B cell (primary cell): ENCODE data around the gene TTYH1. TPM values are rescaled to one million over a fixed set of nuclear protein-coding genes. Genes with fewer than 3 reads are reported as not detected.

ENCODE experiments used
- ATAC-seq: fragments of 200-7000 bp; cut with Tn5 transposase; one replicate; pipeline ENCODE4 v1.10.0; 2021; ENCODE audit warnings: low read depth, mild to moderate bottlenecking, moderate number of reproducible peaks, moderate library complexity
- CTCF ChIA-PET: fragments of 350-600 bp; sonication (Branson Sonifier 250); formaldehyde crosslinking; loops from one replicate; lab custom pipeline; 2021; ENCODE audit warnings: antibody characterized with exemption, inconsistent platforms; lab: Charles Lee
- POLR2A ChIA-PET: fragments of 350-600 bp; sonication (Branson Sonifier 250); formaldehyde crosslinking; loops from one replicate; lab custom pipeline; 2021; ENCODE audit warnings: antibody characterized with exemption; lab: Charles Lee
- DNase-seq: peaks from one replicate; pipeline ENCODE4 v3.0.0; 2013
- H2AFZ ChIP-seq: 2 replicates; pipeline ENCODE4 v1.6.1; 2012; ENCODE audit warnings: mild to moderate bottlenecking, low read depth, low read length; ENCODE audit not compliant: insufficient read depth, poor library complexity, severe bottlenecking
- H3K27ac ChIP-seq, 2 donors: 1 replicate in 1 of 2; 2 replicates in 1 of 2; pipeline ENCODE4 v1.5.1; 2012 to 2013; ENCODE audit warnings: low read length in 2 of 2, mild to moderate bottlenecking in 2 of 2, moderate library complexity in 1 of 2
- H3K27me3 ChIP-seq, 4 experiments: fragments of 200-600 bp in 1 of 4; sonication (generic) in 1 of 4; replicated peaks in 1 of 4; 1 replicate in 2 of 4; 2 replicates in 2 of 4; pipeline versions ENCODE4 v1.6.1 to v1.7.0; 2013 to 2016; ENCODE audit warnings: low read length in 3 of 4, mild to moderate bottlenecking in 2 of 4, mixed read lengths in 1 of 4, moderate library complexity in 1 of 4; ENCODE audit not compliant: insufficient read depth in 4 of 4, control insufficient read depth in 3 of 4; ENCODE audit errors: control extremely low read depth in 1 of 4
- H3K36me3 ChIP-seq, 2 experiments: replicated peaks in 1 of 2; 1 replicate in 1 of 2; 2 replicates in 1 of 2; pipeline versions ENCODE4 v1.6.1 to v1.7.1; 2013; ENCODE audit warnings: low read length in 1 of 2; ENCODE audit not compliant: insufficient read depth in 2 of 2, control insufficient read depth in 1 of 2; ENCODE audit errors: control extremely low read depth in 1 of 2, extremely low read depth in 1 of 2
- H3K4me1 ChIP-seq, 2 donors: fragments of 200-600 bp in 1 of 2; sonication (generic) in 1 of 2; 1 replicate in 1 of 2; 2 replicates in 1 of 2; pipeline versions ENCODE4 v1.5.1 to v1.6.1; 2013 to 2017; ENCODE audit warnings: low read length in 2 of 2; ENCODE audit not compliant: control insufficient read depth in 2 of 2, insufficient read depth in 2 of 2
- H3K4me2 ChIP-seq: replicated peaks from 2 replicates; pipeline ENCODE3; 2012; ENCODE audit warnings: mild to moderate bottlenecking, low read depth, low read length; ENCODE audit not compliant: poor library complexity, severe bottlenecking
- H3K4me3 ChIP-seq, 5 experiments: fragments of 200-600 bp in 1 of 5; sonication (generic) in 1 of 5; 1 replicate in 3 of 5; 2 replicates in 2 of 5; pipeline versions ENCODE4 v1.5.1 to v1.7.0; 2011 to 2016; ENCODE audit warnings: low read length in 4 of 5, mild to moderate bottlenecking in 4 of 5, low read depth in 2 of 5, control low read depth in 1 of 5, moderate library complexity in 1 of 5; ENCODE audit not compliant: insufficient read depth in 1 of 5; ENCODE audit errors: control extremely low read depth in 1 of 5, extremely low read depth in 1 of 5
- H3K79me2 ChIP-seq: fragments of 200-600 bp; sonication (generic); one replicate; pipeline ENCODE4 v1.6.0; 2016; ENCODE audit warnings: low read length; ENCODE audit not compliant: control insufficient read depth, insufficient read depth
- H3K9ac ChIP-seq: fragments of 200-600 bp; sonication (generic); 2 replicates; pipeline ENCODE4 v1.6.1; 2017; ENCODE audit warnings: mild to moderate bottlenecking, low read length, moderate library complexity
- H3K9me3 ChIP-seq, 3 donors: one replicate each; pipeline versions ENCODE4 v1.6.1 to v1.7.1; 2013; ENCODE audit warnings: low read length in 2 of 3; ENCODE audit not compliant: control insufficient read depth in 2 of 3, insufficient read depth in 1 of 3; ENCODE audit errors: control extremely low read depth in 1 of 3
- H4K20me1 ChIP-seq: 2 replicates; pipeline ENCODE4 v1.6.0; 2012; ENCODE audit warnings: mild to moderate bottlenecking, low read length; ENCODE audit not compliant: insufficient read depth, control insufficient read depth, poor library complexity, severe bottlenecking
- H3K27ac Mint-ChIP-seq: one replicate; pipeline ENCODE4 v1.8.0; 2021; ENCODE audit warnings: mixed read lengths
- H3K27me3 Mint-ChIP-seq: one replicate; pipeline ENCODE4 v1.8.0; 2021; ENCODE audit warnings: mixed read lengths
- H3K4me1 Mint-ChIP-seq: one replicate; pipeline ENCODE4 v1.8.0; 2021; ENCODE audit warnings: mixed read lengths
- H3K4me3 Mint-ChIP-seq: one replicate; pipeline ENCODE4 v1.8.0; 2021; ENCODE audit warnings: mixed read lengths
- H3K9me3 Mint-ChIP-seq: one replicate; pipeline ENCODE4 v1.8.0; 2022; ENCODE audit warnings: mixed read lengths; ENCODE audit not compliant: insufficient read depth
- CTCF ChIP-seq: fragments of 200-600 bp; IDR thresholded peaks from one replicate; pipeline ENCODE4 v1.8.0; 2022; ENCODE audit warnings: antibody characterized with exemption, mild to moderate bottlenecking
- EZH2 ChIP-seq: IDR thresholded peaks from 2 replicates; pipeline ENCODE4 v1.6.1; 2012; ENCODE audit warnings: borderline replicate concordance, low read depth, mild to moderate bottlenecking, moderate library complexity, low read length; ENCODE audit not compliant: insufficient read depth, poor library complexity, severe bottlenecking
- WGBS: methylation state at CpG from one replicate; pipeline ENCODE4 v1.1.5; 2013; ENCODE audit warnings: missing lambda C conversion rate; ENCODE audit not compliant: insufficient coverage; 5-methylcytosine and 5-hydroxymethylcytosine counted together
- intact Hi-C: fragments of 100-400 bp; cut with micrococcal nuclease; formaldehyde crosslinking; loops from one replicate; pipeline ENCODE4 v1.10.0; 2022
- polyA plus RNA-seq: library from polyadenylated mRNA; depleted of rRNA; stranded (reverse); fragments of >200 nt; gene quantifications from 2 replicates; pipeline ENCODE4 v1.2.3, GENCODE V29; 2012
- total RNA-seq, 2 donors: library from RNA; stranded (reverse); fragments of 120-200 nt in 1 of 2; gene quantifications; 1 replicate in 1 of 2; 2 replicates in 1 of 2; pipeline versions ENCODE4 v1.2.3 to v1.2.4, GENCODE V29; 2013 to 2022

Gene TTYH1
- total and polyA plus RNA-seq, 2 donors (not counting 1 experiment from before 2014, with no cell fraction given), result not detected

DNA sequence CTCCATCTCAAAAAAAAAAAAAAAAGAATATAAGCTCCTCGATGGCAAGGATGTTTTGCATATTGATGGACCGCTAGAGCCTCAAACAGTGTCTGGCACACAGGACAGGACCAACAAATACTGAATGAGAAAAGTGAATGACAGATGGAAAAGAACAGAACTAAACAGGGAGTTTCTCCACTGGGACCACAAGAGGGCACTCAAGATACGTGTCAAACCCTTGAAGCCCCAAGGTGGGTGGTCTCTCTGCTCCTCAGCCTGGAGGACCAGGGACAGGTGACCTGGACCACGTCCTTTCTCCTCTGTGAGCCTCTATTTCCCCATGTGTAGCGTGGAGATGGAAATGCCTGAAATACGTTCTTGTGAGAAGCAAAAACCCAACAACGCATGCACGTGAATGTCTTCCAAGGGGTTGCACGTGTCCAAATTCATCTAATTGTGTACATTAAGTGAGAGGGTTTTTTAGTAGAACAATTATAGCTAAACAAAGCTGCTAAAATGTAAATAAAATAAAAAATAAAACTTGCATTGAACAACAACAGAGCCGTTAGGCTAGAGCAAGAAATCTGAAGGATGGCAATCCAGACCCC is 63.5 kb downstream of the TTYH1 start:
- TF ChIP-seq CTCF (peak; percentile 78), EZH2 (no peak)
- H3K4me1 Mint-ChIP-seq, result peaks cover 20% of the 10 kb centered on the region
- H4K20me1 ChIP-seq, result no peaks in the 10 kb centered on the region
- ATAC-seq, result peak; percentile 69
- no peak overlapping the region for H2AFZ ChIP-seq
- H3K27ac ChIP-seq, result no peak overlapping the region
- peaks cover 15 to 24% of the 10 kb centered on the region in 2 donors for H3K4me1 ChIP-seq
- no peak overlapping the region for H3K4me3 ChIP-seq
- WGBS, result 0% methylated on average over 1 of the region's 10 CpGs
- H3K4me3 Mint-ChIP-seq, result no peak overlapping the region
- peaks cover 34% of the 10 kb centered on the region for H3K27me3 Mint-ChIP-seq
- peak overlapping the region; percentile 12 for H3K27ac Mint-ChIP-seq
- no peaks in the 10 kb centered on the region for H3K9me3 Mint-ChIP-seq
- H3K4me2 ChIP-seq, result no peak overlapping the region
- no peaks in the 10 kb centered on the region for H3K36me3 ChIP-seq
- no peaks in the 10 kb centered on the region for H3K9me3 ChIP-seq
- peak; percentile 73 for DNase-seq
- H3K79me2 ChIP-seq, result no peaks in the 10 kb centered on the region
- no peak overlapping the region for H3K9ac ChIP-seq
- ChIA-PET CTCF (interaction anchor here (0.6 to 7.2 kb wide), 12 partner anchors 50 to 440 kb away, joined by 3 to 246 read pairs (median 3); partner anchors contain the start of gene LENG1), POLR2A (no interaction called here)
- H3K27me3 ChIP-seq, result peaks cover 0 to 24% (median 5%) of the 10 kb centered on the region in 4 experiments
- intact Hi-C loops, result no loop called here

GRCh38 chr19:54480051-54480450 is 64.8 kb downstream of the TTYH1 start:
- H3K4me3 Mint-ChIP-seq, result no peak overlapping the region
- Histone ChIP-seq H3K27ac (no peak overlapping the region), H3K27me3 (peaks cover 0 to 21% (median 9%) of the 10 kb centered on the region in 4 experiments), H2AFZ (no peak overlapping the region), H3K79me2 (no peaks in the 10 kb centered on the region), H3K4me1 (peaks cover 15 to 24% of the 10 kb centered on the region in 2 donors), H3K4me3 (no peak overlapping the region), H3K4me2 (no peak overlapping the region), H3K9me3 (no peaks in the 10 kb centered on the region), H3K36me3 (no peaks in the 10 kb centered on the region), H3K9ac (no peak overlapping the region), H4K20me1 (no peaks in the 10 kb centered on the region)
- H3K27ac Mint-ChIP-seq, result peak overlapping the region; percentile 29
- ChIA-PET CTCF (interaction anchor here (1.1 to 7.2 kb wide), 8 partner anchors 49 to 439 kb away, joined by 3 to 246 read pairs (median 8); no protein-coding TSS in a partner anchor), POLR2A (interaction anchor here (0.7 kb wide), 1 partner anchor 18 kb away, joined by 3 read pairs; no protein-coding TSS in a partner anchor)
- WGBS, result no CpG with 5 or more reads among the region's 2 CpGs
- intact Hi-C loops, result loop anchor here (10.0 kb wide), 1 partner anchor 435 kb away; no protein-coding TSS in a partner anchor
- DNase-seq (no peak), ATAC-seq (no peak)
- no peaks in the 10 kb centered on the region for H3K9me3 Mint-ChIP-seq
- peaks cover 20% of the 10 kb centered on the region for H3K4me1 Mint-ChIP-seq
- H3K27me3 Mint-ChIP-seq, result peaks cover 36% of the 10 kb centered on the region
- TF ChIP-seq CTCF (no peak), EZH2 (no peak)
